ENCODE measurements around the gene GTPBP1.

GTPBP1 gene

GRCh38 chr22:38732251-38732815 is 26.6 kb downstream of the GTPBP1 start:
- Histone ChIP-seq H3K4me2 (ENCODE audit: insufficient read depth, low read length, poor library complexity, severe bottlenecking) (no peak overlapping the region), H3K4ac (ENCODE audit: low read length) (no peak overlapping the region), H2AFZ (ENCODE audit: low read length) (no peak overlapping the region), H3K4me3 (ENCODE audit: low read length in 2 of 2) (no peak overlapping the region), H2BK12ac (ENCODE audit: low read length) (no peak overlapping the region), H2BK15ac (ENCODE audit: low read length) (no peak overlapping the region), H3K18ac (ENCODE audit: low read length) (no peak overlapping the region), H3K79me1 (ENCODE audit: low read depth, low read length) (peaks cover 3% of the 10 kb centered on the region), H2BK5ac (ENCODE audit: low read length) (no peak overlapping the region), H2BK120ac (ENCODE audit: low read depth, low read length) (peak overlapping the region; percentile 53), H4K8ac (ENCODE audit: low read depth, low read length) (no peak overlapping the region), H3K4me1 (ENCODE audit: control insufficient read depth in 2 of 2, insufficient read depth in 1 of 2, low read depth in 1 of 2, low read length in 2 of 2) (no peaks in the 10 kb centered on the region), H3K23ac (ENCODE audit: low read depth, low read length, poor library complexity) (no peak overlapping the region), H3K36me3 (replicated peaks in 1 of 2; ENCODE audit: control insufficient read depth in 2 of 2, insufficient read depth in 2 of 2, low read length in 2 of 2) (peaks cover 67 to 100% of the 10 kb centered on the region in 2 donors), H2AK5ac (ENCODE audit: low read depth, low read length) (no peak overlapping the region), H3K27ac (replicated peaks; ENCODE audit: low read length) (no peak overlapping the region), H3K9ac (ENCODE audit: low read depth, low read length, poor library complexity) (no peak overlapping the region), H3K27me3 (ENCODE audit: control insufficient read depth in 3 of 3, insufficient read depth in 3 of 3, low read depth in 1 of 3, low read length in 3 of 3) (no peaks in the 10 kb centered on the region), H3K9me3 (replicated peaks in 1 of 2; ENCODE audit: control insufficient read depth in 2 of 2, insufficient read depth in 1 of 2, low read depth in 1 of 2, low read length in 2 of 2) (no peaks in the 10 kb centered on the region), H3K14ac (ENCODE audit: low read length) (no peak overlapping the region), H4K91ac (ENCODE audit: low read depth, low read length, poor library complexity) (no peak overlapping the region)
- no CpG with 5 or more reads among the region's 13 CpGs for WGBS, 2 donors (ENCODE audit: extremely low coverage in 2 of 2, insufficient read length in 2 of 2, insufficient replicate concordance in 1 of 2)
- no peak for DNase-seq (ENCODE audit: low spot score)

GRCh38 chr22:38733329-38733723 is 27.6 kb downstream of the GTPBP1 start:
- Histone ChIP-seq H3K14ac (ENCODE audit: low read length) (no peak overlapping the region), H3K4me3 (ENCODE audit: low read length in 2 of 2) (no peak overlapping the region)
- no peak for DNase-seq (ENCODE audit: low spot score)

GRCh38 chr22:38733724-38734381 is 28.1 kb downstream of the GTPBP1 start:
- Histone ChIP-seq H4K8ac (ENCODE audit: low read depth, low read length) (no peak overlapping the region), H3K14ac (ENCODE audit: low read length) (no peak overlapping the region), H3K27ac (replicated peaks; ENCODE audit: low read length) (no peak overlapping the region), H2BK15ac (ENCODE audit: low read length) (no peak overlapping the region), H3K79me1 (ENCODE audit: low read depth, low read length) (no peaks in the 10 kb centered on the region), H3K9me3 (replicated peaks in 1 of 2; ENCODE audit: control insufficient read depth in 2 of 2, insufficient read depth in 1 of 2, low read depth in 1 of 2, low read length in 2 of 2) (no peaks in the 10 kb centered on the region), H3K4me1 (ENCODE audit: control insufficient read depth in 2 of 2, insufficient read depth in 1 of 2, low read depth in 1 of 2, low read length in 2 of 2) (no peaks in the 10 kb centered on the region), H2BK12ac (ENCODE audit: low read length) (no peak overlapping the region), H3K4me3 (ENCODE audit: low read length in 2 of 2) (no peak overlapping the region), H2AK5ac (ENCODE audit: low read depth, low read length) (peak overlapping the region; percentile 47), H3K27me3 (ENCODE audit: control insufficient read depth in 3 of 3, insufficient read depth in 3 of 3, low read depth in 1 of 3, low read length in 3 of 3) (no peaks in the 10 kb centered on the region), H3K9ac (ENCODE audit: low read depth, low read length, poor library complexity) (no peak overlapping the region), H2BK120ac (ENCODE audit: low read depth, low read length) (no peak overlapping the region), H2AFZ (ENCODE audit: low read length) (no peak overlapping the region), H4K91ac (ENCODE audit: low read depth, low read length, poor library complexity) (no peak overlapping the region), H3K4me2 (ENCODE audit: insufficient read depth, low read length, poor library complexity, severe bottlenecking) (no peak overlapping the region), H3K4ac (ENCODE audit: low read length) (no peak overlapping the region), H3K36me3 (replicated peaks in 1 of 2; ENCODE audit: control insufficient read depth in 2 of 2, insufficient read depth in 2 of 2, low read length in 2 of 2) (peaks cover 63 to 100% of the 10 kb centered on the region in 2 donors), H3K18ac (ENCODE audit: low read length) (peak overlapping the region; percentile 19), H3K23ac (ENCODE audit: low read depth, low read length, poor library complexity) (no peak overlapping the region), H2BK5ac (ENCODE audit: low read length) (peak overlapping the region; percentile 4)
- DNase-seq (ENCODE audit: low spot score), result no peak
- no CpG with 5 or more reads among the region's 8 CpGs for WGBS, 2 donors (ENCODE audit: extremely low coverage in 2 of 2, insufficient read length in 2 of 2, insufficient replicate concordance in 1 of 2)

More at GRCh38 chr22:38733329-38733723, 27.6 kb downstream of the GTPBP1 start:
- H2BK12ac ChIP-seq (ENCODE audit: low read length), result no peak overlapping the region
- no peak overlapping the region for H3K23ac ChIP-seq (ENCODE audit: low read depth, low read length, poor library complexity)
- peaks cover 63 to 100% of the 10 kb centered on the region in 2 donors for H3K36me3 ChIP-seq (replicated peaks in 1 of 2; ENCODE audit: control insufficient read depth in 2 of 2, insufficient read depth in 2 of 2, low read length in 2 of 2)
- no peaks in the 10 kb centered on the region for H3K27me3 ChIP-seq (ENCODE audit: control insufficient read depth in 3 of 3, insufficient read depth in 3 of 3, low read depth in 1 of 3, low read length in 3 of 3)
- no peaks in the 10 kb centered on the region for H3K4me1 ChIP-seq (ENCODE audit: control insufficient read depth in 2 of 2, insufficient read depth in 1 of 2, low read depth in 1 of 2, low read length in 2 of 2)
- no peak overlapping the region for H4K8ac ChIP-seq (ENCODE audit: low read depth, low read length)
- H3K9me3 ChIP-seq (replicated peaks in 1 of 2; ENCODE audit: control insufficient read depth in 2 of 2, insufficient read depth in 1 of 2, low read depth in 1 of 2, low read length in 2 of 2), result no peaks in the 10 kb centered on the region
- no peaks in the 10 kb centered on the region for H3K79me1 ChIP-seq (ENCODE audit: low read depth, low read length)
- no peak overlapping the region for H2BK120ac ChIP-seq (ENCODE audit: low read depth, low read length)
- H4K91ac ChIP-seq (ENCODE audit: low read depth, low read length, poor library complexity), result no peak overlapping the region
- H3K4ac ChIP-seq (ENCODE audit: low read length), result no peak overlapping the region
- H2AFZ ChIP-seq (ENCODE audit: low read length), result no peak overlapping the region
- no CpG with 5 or more reads among the region's 4 CpGs for WGBS, 2 donors (ENCODE audit: extremely low coverage in 2 of 2, insufficient read length in 2 of 2, insufficient replicate concordance in 1 of 2)
- H3K4me2 ChIP-seq (ENCODE audit: insufficient read depth, low read length, poor library complexity, severe bottlenecking), result no peak overlapping the region
- peak overlapping the region; percentile 47 for H2AK5ac ChIP-seq (ENCODE audit: low read depth, low read length)
- H3K9ac ChIP-seq (ENCODE audit: low read depth, low read length, poor library complexity), result no peak overlapping the region
- H2BK15ac ChIP-seq (ENCODE audit: low read length), result no peak overlapping the region
- peak overlapping the region; percentile 4 for H2BK5ac ChIP-seq (ENCODE audit: low read length)
- H3K27ac ChIP-seq (replicated peaks; ENCODE audit: low read length), result no peak overlapping the region
- peak overlapping the region; percentile 19 for H3K18ac ChIP-seq (ENCODE audit: low read length)

- Histone ChIP-seq H3K27ac (replicated peaks; ENCODE audit: low read length) (no peak overlapping the region), H2BK15ac (ENCODE audit: low read length) (no peak overlapping the region)
- no peak for DNase-seq (ENCODE audit: low spot score)
Measured at GRCh38 chr22:38734421-38735100, 28.8 kb downstream of the GTPBP1 start.

More at GRCh38 chr22:38734421-38735100, 28.8 kb downstream of the GTPBP1 start:
- H3K23ac ChIP-seq (ENCODE audit: low read depth, low read length, poor library complexity), result no peak overlapping the region
- no peak overlapping the region for H3K4me2 ChIP-seq (ENCODE audit: insufficient read depth, low read length, poor library complexity, severe bottlenecking)
- H3K36me3 ChIP-seq (replicated peaks in 1 of 2; ENCODE audit: control insufficient read depth in 2 of 2, insufficient read depth in 2 of 2, low read length in 2 of 2), result peaks cover 63 to 100% of the 10 kb centered on the region in 2 donors
- no peaks in the 10 kb centered on the region for H3K4me1 ChIP-seq (ENCODE audit: control insufficient read depth in 2 of 2, insufficient read depth in 1 of 2, low read depth in 1 of 2, low read length in 2 of 2)
- H3K4me3 ChIP-seq (ENCODE audit: low read length in 2 of 2), result no peak overlapping the region
- no peak overlapping the region for H2BK120ac ChIP-seq (ENCODE audit: low read depth, low read length)
- no peak overlapping the region for H2BK12ac ChIP-seq (ENCODE audit: low read length)
- no peak overlapping the region for H3K18ac ChIP-seq (ENCODE audit: low read length)
- H2AFZ ChIP-seq (ENCODE audit: low read length), result no peak overlapping the region
- WGBS, 2 donors (ENCODE audit: extremely low coverage in 2 of 2, insufficient read length in 2 of 2, insufficient replicate concordance in 1 of 2), result no CpG with 5 or more reads among the region's 13 CpGs
- no peak overlapping the region for H3K9ac ChIP-seq (ENCODE audit: low read depth, low read length, poor library complexity)
- H3K14ac ChIP-seq (ENCODE audit: low read length), result no peak overlapping the region
- H4K8ac ChIP-seq (ENCODE audit: low read depth, low read length), result no peak overlapping the region
- H2AK5ac ChIP-seq (ENCODE audit: low read depth, low read length), result no peak overlapping the region
- no peak overlapping the region for H3K4ac ChIP-seq (ENCODE audit: low read length)
- H2BK5ac ChIP-seq (ENCODE audit: low read length), result no peak overlapping the region
- no peak overlapping the region for H4K91ac ChIP-seq (ENCODE audit: low read depth, low read length, poor library complexity)
- H3K79me1 ChIP-seq (ENCODE audit: low read depth, low read length), result no peaks in the 10 kb centered on the region
- no peaks in the 10 kb centered on the region for H3K9me3 ChIP-seq (replicated peaks in 1 of 2; ENCODE audit: control insufficient read depth in 2 of 2, insufficient read depth in 1 of 2, low read depth in 1 of 2, low read length in 2 of 2)
- H3K27me3 ChIP-seq (ENCODE audit: control insufficient read depth in 3 of 3, insufficient read depth in 3 of 3, low read depth in 1 of 3, low read length in 3 of 3), result no peaks in the 10 kb centered on the region
